Mesenchymal stem cell (in vitro differentiated cells and primary cell): Measurements from ENCODE around the gene PHPT1.

Experiments
- DNase-seq: peaks from one replicate; pipeline ENCODE4 v3.0.0-alpha.2; 2013
- H2AFZ ChIP-seq: one replicate; pipeline ENCODE4 v1.6.1; 2013; ENCODE audit warnings: low read depth, mild to moderate bottlenecking, control low read depth, inconsistent platforms, low read length, moderate library complexity
- H2AK5ac ChIP-seq: 2 replicates; pipeline ENCODE4 v1.6.1; 2013; ENCODE audit warnings: low read length, moderate library complexity, mild to moderate bottlenecking, inconsistent platforms; ENCODE audit not compliant: severe bottlenecking
- H2BK120ac ChIP-seq: one replicate; pipeline ENCODE4 v1.6.1; 2013; ENCODE audit warnings: low read depth, mild to moderate bottlenecking, inconsistent platforms, low read length, moderate library complexity
- H2BK12ac ChIP-seq, 2 experiments: one replicate each; pipeline ENCODE4 v1.6.1; 2013; ENCODE audit warnings: inconsistent platforms in 2 of 2, low read length in 2 of 2, mild to moderate bottlenecking in 2 of 2, moderate library complexity in 2 of 2, control low read depth in 1 of 2
- H2BK15ac ChIP-seq: one replicate; pipeline ENCODE4 v1.6.1; 2013; ENCODE audit warnings: mild to moderate bottlenecking, low read depth, inconsistent platforms; ENCODE audit not compliant: poor library complexity, severe bottlenecking
- H2BK5ac ChIP-seq: 2 replicates; pipeline ENCODE4 v1.6.1; 2013; ENCODE audit warnings: low read depth, mild to moderate bottlenecking, low read length, control low read depth, inconsistent platforms; ENCODE audit not compliant: poor library complexity, severe bottlenecking
- H3K14ac ChIP-seq, 2 experiments: one replicate each; pipeline ENCODE4 v1.6.1; 2013; ENCODE audit warnings: inconsistent platforms in 2 of 2, low read length in 2 of 2, control low read depth in 1 of 2, mild to moderate bottlenecking in 1 of 2, moderate library complexity in 1 of 2
- H3K18ac ChIP-seq, 2 experiments: one replicate each; pipeline ENCODE4 v1.6.1; 2013; ENCODE audit warnings: inconsistent platforms in 2 of 2, low read length in 2 of 2, control low read depth in 1 of 2, low read depth in 1 of 2, mild to moderate bottlenecking in 1 of 2
- H3K23ac ChIP-seq, 2 experiments: one replicate each; pipeline ENCODE4 v1.6.1; 2013; ENCODE audit warnings: inconsistent platforms in 2 of 2, low read length in 2 of 2, mild to moderate bottlenecking in 2 of 2, moderate library complexity in 2 of 2, control low read depth in 1 of 2
- H3K27ac ChIP-seq: 2 replicates; pipeline ENCODE4 v1.5.1; 2013; ENCODE audit warnings: mild to moderate bottlenecking, moderate library complexity, low read length, control low read depth, inconsistent platforms; ENCODE audit not compliant: poor library complexity, severe bottlenecking
- H3K27me3 ChIP-seq, 2 experiments: 2 replicates each; pipeline versions ENCODE4 v1.6.1 to v1.7.0; 2013; ENCODE audit warnings: low read length in 2 of 2, mild to moderate bottlenecking in 2 of 2, moderate library complexity in 2 of 2, control low read depth in 1 of 2, inconsistent platforms in 1 of 2; ENCODE audit not compliant: control insufficient read depth in 1 of 2, insufficient read depth in 1 of 2
- H3K36me3 ChIP-seq, 2 experiments: 2 replicates each; pipeline versions ENCODE4 v1.6.1 to v1.7.0; 2013; ENCODE audit warnings: low read length in 2 of 2, control low read depth in 1 of 2, inconsistent platforms in 1 of 2, low read depth in 1 of 2, mild to moderate bottlenecking in 1 of 2; ENCODE audit not compliant: insufficient read depth in 2 of 2, control insufficient read depth in 1 of 2
- H3K4ac ChIP-seq, 2 experiments: one replicate each; pipeline ENCODE4 v1.6.1; 2013; ENCODE audit warnings: inconsistent platforms in 2 of 2, low read length in 2 of 2, mild to moderate bottlenecking in 2 of 2, moderate library complexity in 2 of 2, control low read depth in 1 of 2, low read depth in 1 of 2
- H3K4me1 ChIP-seq: 2 replicates; pipeline ENCODE4 v1.6.1; 2013; ENCODE audit warnings: low read depth, low read length, control low read depth; ENCODE audit not compliant: control insufficient read depth, insufficient read depth
- H3K4me2 ChIP-seq: 2 replicates; pipeline ENCODE4 v1.6.1; 2013; ENCODE audit warnings: low read length, mild to moderate bottlenecking, inconsistent platforms; ENCODE audit not compliant: poor library complexity, severe bottlenecking
- H3K4me3 ChIP-seq, 2 experiments: 2 replicates each; pipeline versions ENCODE4 v1.5.1 to v1.7.0; 2013; ENCODE audit warnings: low read length in 2 of 2, mild to moderate bottlenecking in 2 of 2, control low read depth in 1 of 2, low read depth in 1 of 2; ENCODE audit not compliant: insufficient read depth in 1 of 2
- H3K79me1 ChIP-seq: replicated peaks from 2 replicates; pipeline ENCODE4 v1.6.1; 2013; ENCODE audit warnings: mild to moderate bottlenecking, control low read depth, low read length, inconsistent platforms; ENCODE audit not compliant: poor library complexity, severe bottlenecking
- H3K9ac ChIP-seq: 2 replicates; pipeline ENCODE4 v1.7.0; 2013; ENCODE audit warnings: mild to moderate bottlenecking, low read length, moderate library complexity
- H3K9me3 ChIP-seq: 2 replicates; pipeline ENCODE4 v1.7.0; 2013; ENCODE audit warnings: mild to moderate bottlenecking, low read length; ENCODE audit not compliant: control insufficient read depth
- H4K8ac ChIP-seq: one replicate; pipeline ENCODE4 v1.6.1; 2013; ENCODE audit warnings: inconsistent platforms, mild to moderate bottlenecking, low read length, moderate library complexity
- H4K91ac ChIP-seq: one replicate; pipeline ENCODE4 v1.6.1; 2013; ENCODE audit warnings: mild to moderate bottlenecking, low read length, inconsistent platforms
- WGBS: methylation state at CpG from one replicate; pipeline ENCODE4 v1.1.7; 2013; ENCODE audit warnings: mixed read lengths; 5-methylcytosine and 5-hydroxymethylcytosine counted together

Gene PHPT1

DNA sequence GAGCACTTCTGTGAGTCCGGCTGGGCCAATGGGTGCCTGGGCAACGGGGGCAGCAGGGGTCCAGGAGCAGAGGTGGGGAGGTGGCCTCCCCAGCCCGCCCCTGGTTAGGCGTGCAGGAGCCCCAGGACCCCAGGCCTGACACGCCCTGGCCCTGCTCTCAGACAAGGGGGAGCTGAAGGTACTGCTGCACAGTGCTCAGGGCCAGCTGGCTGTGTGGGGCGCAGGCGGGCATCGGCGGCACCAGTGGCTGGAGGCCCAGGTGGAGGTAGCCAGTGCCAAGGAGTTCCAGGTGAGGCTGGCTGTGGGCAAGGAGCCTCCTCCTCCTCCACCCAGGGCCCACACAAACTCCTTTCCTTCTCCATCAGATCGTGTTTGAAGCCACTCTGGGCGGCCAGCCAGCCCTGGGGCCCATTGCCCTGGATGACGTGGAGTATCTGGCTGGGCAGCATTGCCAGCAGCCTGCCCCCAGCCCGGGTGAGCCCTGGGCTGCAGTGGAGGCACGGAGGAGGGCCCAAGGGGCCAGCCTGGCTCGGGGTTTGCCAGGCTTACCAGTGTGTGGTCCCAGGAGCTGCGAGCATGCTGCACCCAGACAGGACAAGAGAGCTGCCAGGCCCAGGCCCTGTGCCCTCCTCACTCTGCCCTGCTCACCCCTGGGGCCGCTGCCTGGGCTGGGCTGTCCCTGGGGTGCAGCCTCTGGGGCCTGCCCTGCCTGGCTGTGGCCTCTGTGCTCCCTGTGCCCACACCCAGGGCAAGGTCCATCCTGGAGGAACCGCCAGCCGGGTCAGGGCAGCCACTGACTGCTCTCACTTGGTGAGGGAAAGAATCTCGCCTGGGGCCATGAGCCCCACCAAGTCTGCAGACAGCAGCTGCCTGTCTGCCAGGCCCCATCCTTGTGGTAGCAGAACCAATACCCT is 9.9 kb downstream of the PHPT1 start:
- Histone ChIP-seq H3K27ac (no peak overlapping the region), H2AFZ (no peak overlapping the region), H3K4me3 (no peak overlapping the region), H3K9me3 (no peaks in the 10 kb centered on the region), H3K79me1 (peaks cover 35% of the 10 kb centered on the region), H3K4me2 (no peak overlapping the region), H3K27me3 (no peaks in the 10 kb centered on the region), H2BK15ac (no peak overlapping the region), H3K18ac (no peak overlapping the region), H2BK12ac (no peak overlapping the region), H4K91ac (peak overlapping the region; percentile 61), H4K8ac (no peak overlapping the region), H2BK5ac (no peak overlapping the region), H3K9ac (no peak overlapping the region), H3K4me1 (peaks cover 53% of the 10 kb centered on the region), H3K36me3 (peaks cover 38 to 83% of the 10 kb centered on the region in 2 experiments), H2BK120ac (no peak overlapping the region), H3K4ac (no peak overlapping the region), H2AK5ac (no peak overlapping the region), H3K14ac (no peak overlapping the region), H3K23ac (no peak overlapping the region)
- WGBS: 93% methylated on average over 16 of the region's 20 CpGs
- DNase-seq: no peak

DNA sequence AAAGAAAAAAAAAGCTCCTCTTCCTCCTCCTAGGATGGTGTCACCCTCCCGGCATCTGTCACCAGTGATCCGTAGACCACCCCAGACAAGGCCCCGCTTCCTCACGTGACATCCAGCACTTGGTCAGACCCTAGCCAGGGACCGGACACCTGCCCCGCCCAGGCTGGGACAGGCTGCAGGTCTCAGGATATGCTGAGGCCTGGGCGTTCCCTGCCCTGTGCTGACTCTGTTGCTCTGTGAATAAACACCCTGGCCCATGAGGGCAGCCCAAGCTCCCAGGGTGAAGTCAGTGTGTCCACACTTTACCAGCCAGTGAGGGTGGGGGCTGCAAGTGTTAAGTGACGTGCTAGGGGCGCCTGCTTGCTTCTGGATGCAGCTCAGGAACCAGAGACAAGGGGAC is 11.3 kb downstream of the PHPT1 start:
- no peaks in the 10 kb centered on the region for H3K9me3 ChIP-seq
- no peak overlapping the region for H3K23ac ChIP-seq
- H2BK15ac ChIP-seq: no peak overlapping the region
- no peak overlapping the region for H2BK5ac ChIP-seq
- no peak overlapping the region for H2AK5ac ChIP-seq
- peaks cover 35% of the 10 kb centered on the region for H3K79me1 ChIP-seq
- H3K9ac ChIP-seq: no peak overlapping the region
- no peak overlapping the region for H4K91ac ChIP-seq
- peaks cover 41 to 78% of the 10 kb centered on the region in 2 experiments for H3K36me3 ChIP-seq
- H3K4me3 ChIP-seq: no peak overlapping the region
- H3K4me1 ChIP-seq: peaks cover 48% of the 10 kb centered on the region
- H3K14ac ChIP-seq: no peak overlapping the region
- no peak overlapping the region for H2AFZ ChIP-seq
- no peak overlapping the region for H3K4ac ChIP-seq
- H3K27ac ChIP-seq: no peak overlapping the region
- H3K18ac ChIP-seq: no peak overlapping the region
- H3K4me2 ChIP-seq: no peak overlapping the region
- no peak overlapping the region for H2BK120ac ChIP-seq
- WGBS: 93% methylated on average over 9 of the region's 9 CpGs
- H3K27me3 ChIP-seq: no peaks in the 10 kb centered on the region
- no peak for DNase-seq
- H2BK12ac ChIP-seq: no peak overlapping the region
- no peak overlapping the region for H4K8ac ChIP-seq

DNA sequence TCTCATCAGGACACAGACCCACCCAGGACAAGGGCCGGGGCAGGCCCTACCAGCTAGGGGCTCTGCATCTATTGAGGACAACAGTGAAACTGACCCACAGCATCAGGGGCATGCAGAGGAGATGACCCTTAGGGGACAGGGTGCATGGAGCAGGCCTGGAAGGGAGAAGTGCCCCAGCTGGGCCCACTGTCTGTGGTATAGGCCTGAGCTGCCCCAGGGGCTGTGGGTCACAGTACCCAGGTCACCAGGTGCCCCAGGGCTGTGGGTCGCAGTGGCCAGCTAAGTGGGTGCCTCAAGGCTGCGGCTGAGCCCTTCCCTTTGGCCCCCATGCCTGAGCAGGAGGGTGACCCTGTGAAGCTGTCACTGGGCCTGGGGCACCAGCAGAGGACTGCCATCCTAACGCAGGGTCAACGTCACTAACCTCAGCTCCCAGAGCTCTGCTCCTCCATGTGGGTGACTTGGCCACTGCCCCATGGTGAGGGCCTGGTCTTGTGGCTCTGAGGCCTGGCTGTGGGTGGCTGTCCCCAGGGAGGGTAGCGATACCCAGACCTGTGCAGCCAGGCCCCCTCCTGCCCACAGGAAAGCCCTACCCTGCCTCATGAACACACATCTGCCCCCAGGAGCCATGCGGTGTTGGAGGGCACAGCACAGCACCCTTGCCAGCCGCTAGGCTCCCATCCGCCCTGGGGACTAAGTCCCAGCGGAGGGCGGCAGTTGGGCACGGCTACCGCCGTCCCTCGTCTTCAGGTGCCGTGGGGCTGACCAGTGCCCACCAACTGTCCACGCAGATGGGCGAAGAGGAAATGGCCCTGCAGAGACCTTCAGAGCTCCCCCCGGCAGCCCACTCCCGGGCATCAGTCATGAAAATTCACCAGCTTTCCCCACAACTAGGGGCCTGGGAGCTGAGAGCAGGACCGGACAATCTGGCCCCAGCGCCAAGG is 12.0 kb downstream of the PHPT1 start:
- Histone ChIP-seq H3K4me3 (no peak overlapping the region), H3K27me3 (no peaks in the 10 kb centered on the region), H3K18ac (no peak overlapping the region), H4K91ac (peak overlapping the region; percentile 15), H3K4ac (no peak overlapping the region), H3K9me3 (no peaks in the 10 kb centered on the region), H3K4me1 (peaks cover 42% of the 10 kb centered on the region), H3K36me3 (peaks cover 41 to 78% of the 10 kb centered on the region in 2 experiments), H3K4me2 (no peak overlapping the region), H3K27ac (no peak overlapping the region), H3K79me1 (peaks cover 35% of the 10 kb centered on the region), H2AFZ (no peak overlapping the region), H2BK15ac (no peak overlapping the region), H2BK12ac (no peak overlapping the region), H2BK5ac (no peak overlapping the region), H3K23ac (no peak overlapping the region), H2BK120ac (no peak overlapping the region), H3K14ac (no peak overlapping the region), H4K8ac (no peak overlapping the region), H2AK5ac (no peak overlapping the region), H3K9ac (no peak overlapping the region)
- 98% methylated on average over 22 of the region's 22 CpGs for WGBS
- DNase-seq: no peak
